Anterior cingulate cortex (tissue), 58 donors: ENCODE data around the gene CNTNAP2.

Experiments
- DNase-seq, 58 donors: peaks; one replicate each; lab custom pipeline; 2025; lab: John Stamatoyannopoulos, UW

Gene CNTNAP2

DNA sequence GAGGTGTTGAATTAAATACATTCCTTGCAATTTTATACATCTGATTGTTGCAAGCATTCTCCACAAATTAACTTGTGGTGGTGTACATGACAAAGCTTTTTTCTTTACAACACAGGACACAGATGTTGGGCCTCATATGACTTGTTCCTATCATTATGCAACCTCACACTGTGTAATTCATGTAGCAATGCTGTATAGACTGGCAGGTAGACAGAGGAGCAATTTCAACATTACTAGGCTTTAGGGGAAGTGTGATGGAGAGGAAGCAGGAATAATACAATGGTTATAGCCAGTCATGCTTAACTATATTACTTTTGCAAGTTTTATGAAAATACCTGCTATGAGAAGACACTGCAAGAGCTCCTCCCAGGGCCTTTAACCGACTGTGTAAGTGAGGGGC is 832.1 kb downstream of the CNTNAP2 start:
- DNase-seq: no peak

DNA sequence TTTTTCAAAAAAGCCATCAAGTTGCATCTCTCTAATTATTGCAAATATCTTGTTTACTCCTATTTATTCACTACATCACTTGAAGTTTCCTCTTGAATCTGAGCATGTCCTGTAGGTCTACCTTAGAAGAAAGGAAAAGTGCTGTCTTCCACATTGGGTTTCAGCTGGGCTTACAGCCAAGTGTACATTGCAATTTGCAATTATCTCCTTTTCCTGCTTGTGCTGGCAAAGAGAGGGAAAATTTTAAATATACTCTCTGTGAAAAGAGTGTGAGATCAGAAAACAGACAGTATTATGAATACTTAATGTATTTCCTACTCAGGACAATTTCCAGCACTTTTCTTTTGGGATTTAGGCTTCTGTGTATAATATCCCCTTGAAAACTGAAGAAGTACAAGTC is 839.7 kb downstream of the CNTNAP2 start:
- DNase-seq: no peak

DNA sequence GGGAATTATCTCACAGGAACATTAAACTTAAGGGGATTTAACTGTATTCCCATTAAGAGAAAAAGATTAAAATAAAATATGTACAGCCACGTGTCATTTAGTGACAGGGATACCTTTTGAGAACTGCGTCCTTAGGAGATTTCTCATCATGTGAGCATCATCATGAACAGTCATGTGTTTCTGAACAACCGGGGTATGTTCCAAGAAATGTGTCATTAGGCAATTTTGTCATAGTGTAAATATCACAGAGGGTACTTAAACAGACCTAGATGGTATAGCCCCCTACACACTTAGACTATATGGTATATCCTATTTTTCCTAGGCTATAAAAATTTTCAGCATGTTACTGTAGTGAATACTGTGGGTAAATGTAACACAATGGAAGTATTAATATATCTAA is 840.3 kb downstream of the CNTNAP2 start:
- no peak for DNase-seq

- no peak for DNase-seq
Measured at GRCh38 chr7:146960773-146961391, 844.3 kb downstream of the CNTNAP2 start.

DNA sequence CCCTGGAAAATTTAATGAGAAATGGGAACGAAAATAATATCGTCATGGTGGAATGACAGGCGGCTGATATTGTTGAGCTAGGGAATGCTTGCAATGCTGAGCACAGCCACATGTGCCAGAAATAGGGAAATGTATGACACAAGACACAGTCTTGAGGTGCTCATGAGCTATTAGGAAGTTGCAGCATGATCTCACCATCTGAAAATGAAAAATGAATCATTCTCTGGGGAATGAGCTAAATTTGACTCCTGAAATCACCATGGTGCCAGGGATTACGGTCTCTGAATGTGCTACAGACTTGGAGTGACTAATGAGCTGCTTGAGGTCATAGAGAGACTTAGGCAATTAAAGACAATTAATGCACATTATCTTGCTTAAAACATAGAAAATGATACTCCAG is 845.0 kb downstream of the CNTNAP2 start:
- no peak for DNase-seq

- DNase-seq: peak in 16 of 58 donors; percentile 3 to 58 (median 14)
Measured at GRCh38 chr7:146966274-146966673, 849.7 kb downstream of the CNTNAP2 start.

DNA sequence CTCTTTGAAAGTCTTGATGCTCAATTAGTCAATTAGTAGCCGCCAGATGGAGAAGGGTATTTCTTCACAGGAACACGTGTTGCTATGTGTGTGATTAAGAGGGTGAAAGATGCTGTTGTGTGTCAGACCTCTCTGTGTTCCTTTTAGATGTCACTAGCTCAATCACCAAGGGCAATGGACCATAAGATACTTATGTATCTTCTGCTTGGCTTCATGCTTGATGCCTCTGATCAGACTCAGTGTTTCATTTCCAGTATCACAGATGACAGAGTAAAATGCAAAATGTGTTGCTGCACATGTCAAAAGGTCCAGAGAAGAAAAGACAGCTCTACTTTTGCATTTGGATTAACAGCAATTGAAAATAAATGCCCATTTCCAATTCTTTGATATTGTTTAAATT is 865.9 kb downstream of the CNTNAP2 start:
- DNase-seq: no peak

GRCh38 chr7:146991596-146991995 is 875.0 kb downstream of the CNTNAP2 start:
- no peak for DNase-seq

- DNase-seq: no peak
Measured at GRCh38 chr7:146993764-146994163, 877.2 kb downstream of the CNTNAP2 start.

GRCh38 chr7:147008530-147008929 is 891.9 kb downstream of the CNTNAP2 start:
- no peak for DNase-seq

DNA sequence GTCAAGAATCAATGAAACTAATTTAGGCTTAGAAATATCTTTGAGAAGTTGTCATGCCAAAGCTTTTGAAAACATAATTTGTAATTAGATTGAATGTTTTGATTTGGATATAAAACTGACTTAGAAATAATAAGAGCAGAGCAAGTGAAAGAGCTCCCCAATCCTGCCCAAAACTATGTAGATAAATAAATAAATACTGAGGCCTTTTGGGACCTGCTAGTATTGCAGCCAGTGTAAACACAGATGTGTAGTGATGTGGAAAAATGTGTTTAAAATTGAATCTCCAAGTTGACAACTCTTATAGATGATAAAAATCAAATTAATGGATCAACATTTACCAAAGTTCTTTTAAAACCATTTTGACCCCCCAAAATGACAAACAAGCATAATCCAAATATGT is 896.1 kb downstream of the CNTNAP2 start:
- DNase-seq: no peak

DNA sequence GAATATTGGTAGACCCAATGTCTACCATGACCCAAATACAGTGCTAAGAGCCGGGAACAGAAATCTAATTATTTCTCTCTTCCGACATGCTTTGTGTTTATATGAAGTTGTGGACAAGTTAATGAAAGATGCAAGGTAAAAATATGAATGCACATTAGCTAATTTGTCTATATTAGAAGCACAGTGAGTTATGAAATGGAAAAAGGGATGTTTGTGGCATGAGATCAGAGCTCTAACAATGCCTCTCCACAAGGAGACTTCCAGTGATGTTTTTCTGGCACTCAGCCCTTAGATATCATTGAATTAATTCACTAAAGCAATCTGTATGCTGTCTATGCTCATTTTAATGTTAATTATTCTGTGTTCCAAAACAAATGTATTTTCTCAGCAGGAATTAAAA is 897.2 kb downstream of the CNTNAP2 start:
- no peak for DNase-seq

GRCh38 chr7:147014286-147014955 is 897.8 kb downstream of the CNTNAP2 start:
- DNase-seq: peak in 3 of 58 donors; percentile 2 to 34 (median 3)

GRCh38 chr7:147015999-147016398 is 899.4 kb downstream of the CNTNAP2 start:
- DNase-seq: no peak

DNA sequence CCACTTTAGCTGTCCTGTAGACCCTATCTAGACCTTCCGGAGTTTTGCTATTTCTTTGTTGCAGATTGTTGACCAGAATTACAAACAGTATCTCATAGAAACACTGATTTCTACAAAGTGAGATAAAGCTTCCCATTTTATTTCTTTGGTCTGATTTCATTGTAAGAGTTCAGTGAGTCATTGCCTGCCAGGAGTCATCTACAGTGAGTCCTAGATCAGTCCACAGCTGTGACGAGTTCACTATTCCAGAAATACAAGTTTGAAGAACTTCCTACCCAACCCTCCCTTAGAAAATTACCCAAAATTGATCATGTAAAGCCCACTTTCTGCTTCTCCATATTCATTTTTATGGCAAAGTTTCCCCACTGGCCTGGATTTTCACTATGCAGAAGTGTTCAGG is 905.5 kb downstream of the CNTNAP2 start:
- no peak for DNase-seq

DNA sequence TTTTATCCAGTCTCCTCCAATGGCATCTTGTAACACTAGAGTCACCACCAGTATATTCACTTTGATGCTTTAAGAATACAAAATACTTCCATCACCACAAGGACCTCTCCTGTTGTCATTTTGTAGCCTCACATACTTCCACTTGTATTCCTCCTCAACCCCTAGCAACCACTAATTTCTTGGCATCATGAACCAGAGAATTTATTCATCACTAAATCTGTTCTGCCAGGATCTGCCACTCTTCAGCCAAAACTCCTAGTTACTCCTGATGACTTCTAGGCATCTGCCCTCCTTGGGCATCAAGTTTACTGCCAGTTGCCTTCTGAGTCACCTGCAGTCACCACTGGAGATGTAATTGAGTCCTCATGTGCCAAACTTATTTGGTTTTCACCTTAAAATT is 906.8 kb downstream of the CNTNAP2 start:
- DNase-seq: peak in 2 of 58 donors; percentile 11 to 12

GRCh38 chr7:147029953-147030352 is 913.4 kb downstream of the CNTNAP2 start:
- DNase-seq: no peak

DNA sequence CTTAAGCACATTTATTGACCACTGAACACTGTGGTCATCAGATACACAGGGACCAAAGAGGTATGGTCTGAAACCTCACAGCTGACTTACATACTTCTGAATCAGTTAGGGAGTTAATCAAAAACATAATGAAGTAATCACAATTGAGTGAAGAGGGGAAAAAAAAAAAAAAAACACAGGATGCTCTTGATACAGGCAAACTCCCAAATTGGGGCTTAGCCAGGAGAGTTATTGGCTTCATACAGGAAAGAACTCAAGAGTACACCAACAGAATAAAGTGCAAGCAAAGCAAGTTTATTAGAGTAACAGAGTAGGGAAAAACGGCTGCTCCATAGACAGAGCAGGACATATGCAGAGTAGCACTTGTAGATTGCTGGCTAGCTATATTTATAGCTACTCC is 917.0 kb downstream of the CNTNAP2 start:
- DNase-seq: no peak

DNA sequence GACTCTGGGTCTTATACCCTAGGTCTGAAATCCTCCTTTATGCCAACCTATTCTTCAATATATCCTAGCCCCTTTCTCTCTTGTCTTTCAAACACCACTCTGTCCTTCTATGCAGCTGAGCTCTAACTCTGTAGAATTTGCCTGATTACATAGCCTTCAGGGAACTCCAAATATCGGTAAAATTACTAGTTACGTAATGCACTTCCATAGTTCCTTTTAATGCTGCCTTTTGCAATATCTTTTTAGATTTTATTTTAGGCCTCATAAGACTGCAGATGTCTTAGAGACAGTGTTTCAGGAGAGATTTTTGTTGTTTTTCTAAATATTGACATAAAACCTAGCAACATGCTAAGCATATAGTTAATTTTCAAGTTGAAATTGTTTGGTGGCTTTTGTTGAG is 924.8 kb downstream of the CNTNAP2 start:
- DNase-seq: no peak

DNA sequence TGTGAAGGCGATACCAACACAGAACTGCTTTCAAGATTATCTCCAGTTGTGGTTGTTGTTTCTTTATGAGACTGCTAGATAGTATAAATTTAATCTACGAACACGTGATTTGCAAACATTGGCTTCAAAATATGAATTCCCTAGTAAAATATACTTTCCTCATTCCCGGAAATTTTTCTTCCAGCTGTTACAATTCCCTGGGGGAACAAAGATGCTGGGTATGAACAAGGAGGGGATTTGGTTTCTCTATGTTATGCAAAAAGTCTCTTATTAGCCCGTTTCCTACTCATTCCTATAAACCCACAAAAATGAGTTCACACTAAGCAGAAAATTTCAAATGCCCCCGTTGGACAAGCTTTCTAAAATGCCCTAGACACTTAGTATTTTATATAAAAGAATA is 928.3 kb downstream of the CNTNAP2 start:
- no peak for DNase-seq

DNA sequence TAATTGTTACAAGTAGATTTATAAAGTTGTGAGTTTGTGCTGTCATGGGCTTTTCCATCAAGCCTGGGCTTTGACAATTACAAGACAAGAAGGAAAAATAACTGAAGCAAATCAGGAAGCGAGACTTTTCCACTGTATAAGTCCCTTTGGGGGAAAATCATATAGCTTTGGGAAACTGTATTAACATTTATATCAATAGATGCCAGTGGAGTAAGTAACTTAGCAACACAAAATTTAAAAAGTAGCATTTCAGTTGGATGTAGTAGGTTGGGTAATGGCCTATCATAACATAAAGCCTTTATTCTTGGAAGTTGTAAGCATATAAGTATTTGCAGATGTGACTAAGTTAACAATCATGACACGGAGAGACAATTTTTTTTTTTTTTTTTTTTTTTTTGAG is 931.1 kb downstream of the CNTNAP2 start:
- DNase-seq: no peak

GRCh38 chr7:147048864-147049263 is 932.3 kb downstream of the CNTNAP2 start:
- no peak for DNase-seq

GRCh38 chr7:147052818-147053217 is 936.2 kb downstream of the CNTNAP2 start:
- DNase-seq: no peak
